SK-N-SH (cell line): Measurements from ENCODE around the gene BABAM2.

Source experiments
- EP300 ChIP-seq, 2 experiments: IDR thresholded peaks; 2 replicates each; pipeline versions ENCODE4 v1.4.0 to v1.6.1; 2012; ENCODE audit warnings: borderline replicate concordance in 1 of 2, low read depth in 1 of 2, low read length in 1 of 2
- SMC3 ChIP-seq: IDR thresholded peaks from 2 replicates; pipeline ENCODE4 v1.6.1; 2012; ENCODE audit warnings: low read depth, low read length, improper control_type of control experiment

- TF ChIP-seq SMC3 (no peak), EP300 (IDR thresholded peaks at IDR 0.05; ENCODE audit: borderline replicate concordance in 1 of 2, low read depth in 1 of 2, low read length in 1 of 2) (no peak)
Observed at GRCh38 chr2:27966466-27966865, 75.9 kb downstream of the BABAM2 start.
